Suppressor macrophage treated with lipopolysaccharide for 1 hour (primary cell): ENCODE data around the gene CYTH4.

Experiments
- DNase-seq, 3 donors: peaks; one replicate each; pipeline ENCODE4 v3.0.0-alpha.2; 2020 to 2022

Gene CYTH4

DNA sequence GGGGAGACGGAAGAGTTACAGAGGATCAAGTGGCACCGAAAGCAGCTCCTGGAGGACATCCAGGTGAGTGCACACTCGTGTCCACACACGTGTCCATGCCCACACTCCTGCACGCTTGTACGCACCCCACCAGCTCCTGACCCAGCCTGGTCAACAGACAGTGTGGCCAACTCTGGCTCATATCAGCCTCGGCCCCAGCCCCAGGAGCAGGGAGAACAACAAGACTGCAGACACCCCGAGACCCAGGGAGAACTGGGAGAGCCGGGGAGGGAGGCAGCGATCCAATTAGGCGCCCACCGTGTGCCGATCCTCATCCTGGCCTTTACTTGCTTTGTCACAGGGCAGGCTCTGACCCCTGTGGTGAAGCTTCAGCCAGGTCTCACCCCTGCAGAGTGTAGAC, 10.3 kb downstream of the CYTH4 start:
- DNase-seq = no peak

GRCh38 chr22:37293172-37293571, 10.9 kb downstream of the CYTH4 start:
- DNase-seq = no peak

- no peak for DNase-seq
These were observed 12.4 kb downstream of the CYTH4 start for GRCh38 chr22:37294747-37295146.

GRCh38 chr22:37295213-37295886, 13.0 kb downstream of the CYTH4 start:
- DNase-seq = no peak

GRCh38 chr22:37295946-37296345, 13.6 kb downstream of the CYTH4 start:
- DNase-seq = no peak

- DNase-seq = peak; percentile 40 to 62 (median 55)
These were observed 16.6 kb downstream of the CYTH4 start for GRCh38 chr22:37298748-37299495.

DNA sequence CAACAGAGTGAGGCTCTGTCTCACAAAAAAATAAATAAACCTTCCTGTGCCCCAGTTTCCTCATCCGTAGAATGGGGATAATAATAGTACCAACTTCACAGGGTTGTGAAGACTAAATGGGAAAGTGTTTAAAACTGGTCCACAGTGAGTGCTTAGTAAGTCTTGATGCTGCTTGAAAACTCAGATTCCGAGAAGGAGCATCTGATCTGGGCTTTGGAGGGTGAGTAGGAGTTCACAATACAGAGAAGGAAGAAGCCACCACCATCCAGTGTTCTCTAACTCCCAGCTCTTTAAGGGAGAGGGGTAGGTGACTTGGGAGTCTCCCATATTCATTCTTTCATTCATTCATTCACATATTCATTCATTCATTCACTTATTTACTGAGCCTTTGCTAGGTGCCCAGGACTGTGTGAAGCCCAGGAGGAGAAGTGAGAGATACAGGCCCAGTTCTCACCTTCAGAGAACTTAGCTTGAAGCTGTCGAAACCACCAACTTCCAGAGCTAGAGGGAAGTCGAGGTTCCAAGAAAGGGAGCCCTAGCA, 17.7 kb downstream of the CYTH4 start:
- no peak for DNase-seq

- DNase-seq = peak; percentile 78 to 84 (median 82)
These were observed 18.3 kb downstream of the CYTH4 start for GRCh38 chr22:37300551-37301017.

DNA sequence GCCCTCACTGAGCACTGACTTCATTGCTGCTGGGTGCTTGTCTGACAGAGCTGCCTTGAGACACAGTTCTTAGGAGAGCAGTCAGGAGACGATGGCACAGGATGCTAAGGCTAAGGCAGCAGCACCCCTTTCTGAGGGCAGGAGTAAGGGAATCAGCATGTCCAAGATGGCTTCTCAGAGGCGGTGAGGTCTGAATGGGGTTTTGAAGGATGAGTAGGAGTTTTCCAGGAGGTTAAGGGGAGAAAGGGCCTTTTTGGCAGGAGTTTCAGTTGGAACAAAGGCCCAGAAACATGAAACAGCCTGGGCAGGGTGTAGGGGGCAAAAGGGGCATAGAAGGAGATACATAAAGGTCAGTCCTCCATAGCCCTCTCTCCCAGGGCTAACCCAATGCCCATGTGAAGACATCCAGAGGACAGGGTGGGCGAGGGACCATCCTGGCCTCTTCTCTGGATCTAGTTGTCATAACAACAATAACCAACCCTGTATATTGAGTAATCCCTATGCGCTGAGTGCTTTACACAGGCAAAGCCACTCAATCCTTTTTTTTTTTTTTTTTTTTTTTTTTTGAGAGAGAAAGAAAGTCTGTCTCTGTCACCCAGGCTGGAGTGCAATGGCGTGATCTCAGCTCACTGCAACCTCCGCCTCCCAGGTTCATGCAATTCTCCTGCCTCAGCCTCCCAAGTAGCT, 19.0 kb downstream of the CYTH4 start:
- DNase-seq = peak in 2 of 3 donors; percentile 35 to 60

DNA sequence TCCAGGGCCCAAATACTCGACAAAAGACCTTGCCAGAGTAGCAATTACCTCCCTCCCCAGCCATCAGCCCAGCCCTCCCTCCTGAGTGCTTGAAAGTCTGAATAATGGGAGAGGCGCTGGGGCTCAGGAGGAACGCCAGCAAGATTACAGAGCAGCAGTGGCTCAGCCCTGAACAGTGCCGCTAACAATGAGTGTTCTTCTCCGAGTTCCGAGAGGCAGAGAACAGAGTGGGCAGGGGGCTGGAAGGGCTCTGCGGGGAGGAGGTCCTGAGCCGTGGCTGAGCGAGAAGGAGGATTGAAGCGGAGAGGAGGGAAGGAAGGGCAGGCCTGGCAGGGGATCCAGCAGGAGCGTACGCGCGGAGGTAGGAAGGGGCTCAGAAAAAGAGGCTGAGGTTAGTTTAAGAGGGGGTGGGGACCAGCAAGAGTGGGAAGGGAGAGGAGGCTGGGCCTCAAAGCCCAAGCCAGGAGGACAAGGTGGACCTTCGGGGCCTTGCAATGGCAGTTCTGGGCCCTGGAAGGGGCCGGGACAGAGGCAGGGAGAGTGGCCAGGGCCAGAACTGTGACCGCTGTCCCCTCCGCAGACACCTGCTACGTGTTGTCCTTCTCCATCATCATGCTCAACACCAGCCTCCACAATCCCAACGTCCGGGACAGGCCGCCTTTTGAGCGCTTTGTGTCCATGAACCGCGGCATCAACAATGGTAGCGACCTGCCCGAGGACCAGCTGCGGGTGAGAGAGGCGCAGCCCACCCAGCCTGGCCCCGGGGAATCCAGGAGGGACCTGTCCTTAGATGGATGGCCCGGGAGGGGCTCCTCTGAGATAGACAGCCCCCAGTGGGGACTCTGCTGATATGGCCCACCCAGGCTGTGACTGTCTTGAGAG, 20.6 kb downstream of the CYTH4 start:
- no peak for DNase-seq

GRCh38 chr22:37303821-37304274, 21.5 kb downstream of the CYTH4 start:
- peak; percentile 96 to 98 (median 97) for DNase-seq

DNA sequence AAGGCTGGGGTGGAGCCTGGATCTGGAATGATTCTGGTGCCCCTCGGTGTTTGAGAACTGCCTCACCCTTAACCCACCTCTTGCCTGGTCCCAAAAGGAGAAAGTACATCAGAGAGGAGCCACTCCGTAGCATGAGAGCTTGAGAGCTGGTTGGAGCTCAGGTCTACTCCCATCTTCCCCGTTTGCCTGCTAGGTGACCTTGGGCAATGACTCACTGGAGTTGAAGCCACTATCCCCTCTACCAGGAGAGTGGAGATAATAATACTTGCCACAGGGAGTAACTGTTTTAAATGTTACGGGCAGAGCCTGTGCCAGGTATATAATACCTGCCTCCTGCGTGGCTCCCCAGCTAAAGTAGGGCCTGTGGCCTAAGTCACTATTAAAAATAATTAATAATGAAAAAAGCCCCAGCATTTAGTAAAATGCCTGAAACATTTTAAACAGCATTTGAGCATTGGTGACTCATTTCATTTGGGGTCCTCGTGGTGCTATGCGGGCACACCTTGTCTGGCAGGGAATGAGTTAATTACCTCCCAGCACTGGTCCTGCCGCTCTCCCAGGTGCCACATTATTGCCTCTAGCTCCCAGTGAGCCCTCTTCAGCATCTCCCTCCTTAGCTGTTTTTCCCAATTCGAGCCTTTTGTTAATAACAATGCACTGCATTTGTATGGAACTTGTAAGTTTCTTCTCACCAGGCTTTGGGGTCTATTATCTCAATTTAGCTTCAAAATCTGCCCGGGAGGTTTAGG, 22.5 kb downstream of the CYTH4 start:
- DNase-seq = no peak

DNA sequence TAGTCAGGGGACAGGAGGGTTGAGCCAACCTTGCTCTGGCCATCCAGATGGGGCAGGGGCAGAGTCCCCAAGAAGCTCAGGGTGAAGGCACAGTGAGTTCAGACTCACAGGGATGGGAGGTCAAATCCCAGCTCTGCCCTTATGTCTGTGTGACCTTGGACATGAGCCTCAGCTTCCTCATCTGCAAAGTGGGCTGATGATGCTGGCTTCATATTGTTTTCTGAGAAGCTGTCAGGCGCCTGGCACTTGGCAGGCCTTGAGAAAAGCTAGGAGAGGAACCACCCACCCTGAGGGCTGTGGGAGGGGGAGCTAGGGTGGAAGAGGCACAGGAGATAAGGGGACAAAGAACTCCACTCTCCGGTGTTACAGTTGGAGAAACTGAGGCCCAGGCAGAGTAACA, 23.6 kb downstream of the CYTH4 start:
- DNase-seq = no peak

- peak in 1 of 3 donors; percentile 18 for DNase-seq
These were observed 24.2 kb downstream of the CYTH4 start for GRCh38 chr22:37306494-37306829.

DNA sequence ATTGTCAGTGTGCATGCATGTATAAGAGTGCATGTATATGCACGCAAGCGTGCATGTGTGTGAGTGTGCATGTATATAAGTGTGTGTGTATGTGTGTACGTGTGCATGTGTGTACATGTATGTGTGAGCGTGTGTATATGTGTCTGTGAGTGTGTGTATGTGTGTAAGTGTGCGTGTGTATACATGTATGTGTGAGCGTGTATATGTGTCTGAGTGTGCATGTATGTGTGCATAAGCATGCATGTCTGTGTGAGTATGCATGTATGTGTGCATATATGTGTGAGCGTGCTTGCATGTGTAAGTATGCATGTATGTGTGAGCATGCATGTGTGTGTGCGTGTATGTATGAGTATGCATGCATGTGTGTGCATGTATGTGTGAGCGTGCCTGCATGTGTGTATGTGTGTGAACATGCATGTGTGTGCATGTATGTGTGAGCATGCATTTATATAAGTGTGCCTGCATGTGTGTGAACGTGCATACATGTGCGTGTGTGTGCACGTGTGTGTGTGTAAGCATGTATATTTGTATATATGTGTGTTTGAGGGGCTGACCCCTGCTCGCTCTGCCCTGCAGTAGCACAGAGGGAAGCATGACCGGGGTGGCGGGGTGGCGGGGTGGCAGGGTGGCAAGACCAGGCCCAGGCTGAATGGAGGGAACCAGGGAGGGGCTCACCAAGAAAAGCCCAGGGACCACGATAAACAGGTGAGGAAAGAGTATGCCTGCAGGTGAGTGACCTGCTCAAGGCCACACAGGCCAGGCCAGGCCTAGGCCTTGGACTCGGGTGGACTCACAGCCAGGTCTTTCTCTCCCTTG, 26.3 kb downstream of the CYTH4 start:
- peak in 1 of 3 donors; percentile 27 for DNase-seq

- peak; percentile 33 to 55 (median 50) for DNase-seq
These were observed 27.1 kb downstream of the CYTH4 start for GRCh38 chr22:37309211-37310074.

DNA sequence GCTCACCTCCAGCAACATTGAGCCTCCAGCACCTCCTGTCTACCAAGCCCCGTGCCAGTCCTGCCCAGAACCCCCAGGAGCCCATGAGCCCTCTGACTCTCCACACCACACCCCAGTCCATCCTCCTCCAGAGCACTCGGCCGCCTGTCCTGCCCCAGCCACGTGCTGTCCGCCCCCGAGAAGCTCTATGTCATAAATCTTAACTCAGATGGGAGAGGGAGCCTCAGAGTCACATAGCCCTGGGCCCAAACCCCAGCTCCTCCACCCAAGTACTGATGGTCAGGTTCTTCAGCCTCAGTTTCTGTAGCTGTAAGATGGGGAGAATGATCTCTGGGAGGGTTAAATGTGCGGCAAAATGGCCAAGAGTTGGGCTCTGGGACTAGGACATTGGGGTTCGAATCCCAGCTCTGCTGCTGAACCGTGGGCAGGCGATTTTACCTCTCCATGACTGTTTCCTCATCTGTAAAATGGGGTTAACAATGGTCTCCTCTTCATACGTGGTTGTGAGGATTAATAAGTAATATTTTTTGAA, 27.8 kb downstream of the CYTH4 start:
- peak; percentile 72 to 80 (median 73) for DNase-seq

DNA sequence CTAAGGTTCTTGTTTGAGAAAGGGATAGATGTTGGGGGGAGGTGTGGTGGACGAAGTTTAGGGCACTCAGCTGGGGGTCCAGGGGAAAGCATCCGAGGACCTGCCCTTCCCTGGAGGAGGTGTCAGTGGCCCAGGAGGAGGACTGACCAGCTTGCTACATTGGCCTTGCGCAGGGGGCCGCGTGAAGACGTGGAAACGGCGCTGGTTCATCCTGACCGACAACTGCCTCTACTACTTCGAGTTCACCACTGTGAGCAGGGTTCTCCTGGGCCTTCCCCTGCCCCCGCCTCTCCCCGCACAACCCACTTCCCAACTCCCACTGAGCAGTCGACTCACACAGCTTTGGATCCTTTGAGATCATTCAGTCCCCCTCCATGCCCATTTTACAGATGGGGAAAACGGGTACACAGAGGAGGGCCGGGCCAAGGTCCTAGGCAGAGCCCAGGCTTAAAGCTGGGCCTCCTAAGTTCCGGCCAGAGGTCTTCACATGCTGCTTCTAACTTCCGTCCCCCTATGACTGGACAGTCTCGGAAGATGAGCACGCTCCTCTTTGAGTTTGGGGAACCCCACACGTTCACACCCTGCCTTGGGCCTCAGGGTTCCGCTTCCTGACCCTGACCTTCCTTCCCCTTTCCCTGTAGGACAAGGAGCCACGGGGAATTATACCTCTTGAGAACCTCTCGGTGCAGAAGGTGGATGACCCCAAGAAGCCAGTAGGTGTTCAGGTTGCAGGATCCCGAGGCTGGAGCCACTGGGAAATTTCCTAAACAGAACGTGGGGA, 28.7 kb downstream of the CYTH4 start:
- DNase-seq = peak; percentile 93 to 96 (median 94)
